ENCODE measurements around the gene SP8.

Gene SP8

GRCh38 chr7:20787660-20788419 lies 1.2 kb upstream of the SP8 start:
- DNase-seq (ENCODE audit: low read depth), result no peak
- TF ChIP-seq CTCF (conservative IDR thresholded peaks at IDR 0.05; ENCODE audit: low read length), result no peak
- no peak overlapping the region for H3K4me3 ChIP-seq (ENCODE audit: low read length)

GRCh38 chr7:20786421-20786778 lies 286 bp downstream of the SP8 start:
- no peak for DNase-seq (ENCODE audit: low read depth)
- TF ChIP-seq CTCF (conservative IDR thresholded peaks at IDR 0.05; ENCODE audit: low read length), result no peak
- peak overlapping the region; percentile 33 for H3K4me3 ChIP-seq (ENCODE audit: low read length)

GRCh38 chr7:20786049-20786412 lies 655 bp downstream of the SP8 start:
- peak overlapping the region; percentile 33 for H3K4me3 ChIP-seq (ENCODE audit: low read length)
- no peak for DNase-seq (ENCODE audit: low read depth)
- TF ChIP-seq CTCF (conservative IDR thresholded peaks at IDR 0.05; ENCODE audit: low read length), result no peak

- DNase-seq (ENCODE audit: low read depth), result no peak
- no peak for TF ChIP-seq CTCF (conservative IDR thresholded peaks at IDR 0.05; ENCODE audit: low read length)
- peak overlapping the region; percentile 27 for H3K4me3 ChIP-seq (ENCODE audit: low read length)
Measured at GRCh38 chr7:20785157-20786048, 1.3 kb downstream of the SP8 start.

- no peak for DNase-seq (ENCODE audit: low read depth)
Measured at GRCh38 chr7:20784388-20785156, 2.1 kb downstream of the SP8 start.

More at GRCh38 chr7:20784388-20785156, 2.1 kb downstream of the SP8 start:
- no peak for TF ChIP-seq CTCF (conservative IDR thresholded peaks at IDR 0.05; ENCODE audit: low read length)
- H3K4me3 ChIP-seq (ENCODE audit: low read length), result no peak overlapping the region

Measured in AG10803 (cell line).